ENCODE data around the gene SAMHD1.

GRCh38 chr20:36969478-36970186 is 18.1 kb upstream of the SAMHD1 start:
- no peak for TF ChIP-seq ZNF274 (IDR thresholded peaks at IDR 0.05; ENCODE audit: low read depth, low read length)
- TF ChIP-seq SUZ12 (IDR thresholded peaks at IDR 0.05; ENCODE audit: extremely low read depth, insufficient read depth, insufficient read length): no peak
